HG03139 (cell line): Measurements from ENCODE around the gene STRIP2.
"Not testable (repeated sequence)": the region's sequence is repeated elsewhere in the genome, so short reads cannot be mapped to it uniquely, and the experiment has no call there.

Experiments
- ATAC-seq: cut with Tn5 transposase; IDR thresholded peaks from one replicate; pipeline ENCODE4 v1.9.1; 2021; ENCODE audit not compliant: unreplicated experiment

The STRIP2 gene

DNA sequence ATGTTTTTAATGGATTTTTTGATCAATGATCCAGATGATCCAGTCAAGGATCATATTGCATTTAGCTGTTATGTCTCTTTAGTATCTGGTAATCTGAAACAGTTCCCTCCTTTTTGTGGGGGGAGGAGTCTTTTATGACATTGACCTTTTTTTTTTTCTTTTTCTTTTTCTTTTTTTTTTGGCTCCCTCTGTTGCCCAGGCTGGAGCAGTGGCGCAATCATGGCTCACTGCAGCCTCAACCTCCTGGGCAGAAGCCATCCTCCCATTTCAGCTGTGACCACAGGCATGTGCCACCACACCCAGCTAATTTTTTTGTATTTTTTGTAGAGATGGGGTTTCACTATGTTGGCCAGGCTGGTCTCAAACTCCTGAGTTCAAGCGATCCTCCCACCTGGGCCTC lies 90.2 kb downstream of the STRIP2 start:
- not testable (repeated sequence) for ATAC-seq

GRCh38 chr7:129525225-129525862 lies 91.1 kb downstream of the STRIP2 start:
- ATAC-seq, result no peak

- no peak for ATAC-seq
These were observed 95.4 kb downstream of the STRIP2 start for GRCh38 chr7:129529643-129530042.

GRCh38 chr7:129530795-129531391 lies 96.7 kb downstream of the STRIP2 start:
- no peak for ATAC-seq

- ATAC-seq, result no peak
These were observed 97.5 kb downstream of the STRIP2 start for GRCh38 chr7:129531721-129532120.

- no peak for ATAC-seq
These were observed 98.1 kb downstream of the STRIP2 start for GRCh38 chr7:129532375-129532774.

- not testable (repeated sequence) for ATAC-seq
These were observed 100.5 kb downstream of the STRIP2 start for GRCh38 chr7:129534558-129535274.

DNA sequence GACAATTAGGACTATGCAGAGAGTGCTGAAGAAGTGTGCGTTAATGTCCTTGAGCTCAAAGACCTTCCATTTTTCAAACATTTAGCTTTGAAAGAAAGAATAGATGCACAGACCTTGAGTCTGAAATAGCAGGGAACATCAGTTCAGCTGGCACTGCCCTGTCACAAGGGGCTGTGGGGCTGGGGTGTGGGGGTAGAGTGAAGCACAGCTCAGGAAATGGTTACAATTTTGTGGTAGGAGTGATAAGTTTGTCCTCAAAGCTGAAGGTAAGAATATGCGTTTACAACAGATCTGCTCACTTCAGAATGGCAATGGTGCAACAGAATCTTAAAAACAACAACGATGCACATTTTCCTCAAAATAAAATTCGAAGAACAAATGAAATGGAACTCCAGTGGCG lies 101.7 kb downstream of the STRIP2 start:
- no peak for ATAC-seq

DNA sequence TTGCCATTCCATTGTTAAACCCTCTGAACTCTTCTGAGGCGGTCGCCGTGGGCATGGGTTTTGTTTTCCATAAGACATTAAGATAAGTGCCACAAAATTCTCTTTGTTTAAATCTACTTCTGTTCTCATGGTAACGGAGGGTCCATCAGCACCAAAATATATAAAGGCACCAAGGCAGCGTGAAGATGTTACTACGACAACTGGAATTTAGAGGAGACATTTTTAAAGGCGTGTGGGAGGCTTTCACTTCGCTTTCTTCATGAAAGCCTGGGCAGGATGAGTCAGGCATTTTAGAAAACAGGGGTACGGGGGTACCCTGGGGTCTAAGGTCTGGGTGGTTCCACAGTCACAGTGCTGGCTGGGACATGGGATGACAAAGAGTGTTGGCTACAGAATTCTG lies 102.1 kb downstream of the STRIP2 start:
- ATAC-seq, result no peak
